DMS153 treated with DMSO at 0.1 percent for 48 hours (cell line): ENCODE measurements around the gene INTS1.

Source experiments
- DNase-seq: peaks from one replicate; lab custom pipeline; 2025; ENCODE audit not compliant: unreplicated experiment; lab: John Stamatoyannopoulos, UW

Gene INTS1

DNA sequence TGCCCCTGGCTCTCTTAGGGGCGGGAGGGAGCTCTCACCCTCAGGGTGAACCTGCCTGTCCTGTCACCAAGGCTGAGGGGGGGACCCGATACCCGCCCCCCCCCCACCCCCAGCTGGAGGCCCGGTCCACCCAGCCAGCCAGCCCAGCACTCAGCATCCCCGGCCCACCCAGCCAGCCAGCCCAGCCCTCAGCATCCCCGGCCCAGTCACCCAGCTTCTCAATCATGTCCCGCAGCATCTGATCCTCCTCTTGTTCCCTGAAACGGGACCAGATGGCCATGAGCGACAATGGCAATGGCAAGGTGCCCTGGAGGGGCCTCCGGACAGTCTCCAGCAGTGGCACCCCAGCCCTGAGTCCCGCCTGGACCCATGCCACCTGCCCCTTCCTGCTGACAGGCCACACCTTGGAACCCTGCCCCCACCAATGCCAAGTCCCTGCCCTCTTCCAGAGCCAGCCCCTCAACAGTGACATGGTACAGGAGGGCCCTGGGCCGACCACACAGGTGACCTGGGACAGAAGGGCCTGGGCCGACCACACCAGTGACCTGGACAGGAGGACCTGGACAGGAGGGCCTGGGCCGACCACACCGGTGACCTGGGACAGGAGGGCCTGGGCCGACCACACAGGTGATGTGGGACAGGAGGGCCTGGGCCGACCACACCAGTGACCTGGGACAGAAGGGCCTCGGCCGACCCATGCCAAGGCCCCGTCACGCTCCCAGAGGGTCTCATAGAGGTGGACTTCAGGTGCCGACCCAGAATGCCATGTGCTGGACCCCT, 69.1 kb downstream of the INTS1 start:
- DNase-seq, result no peak

DNA sequence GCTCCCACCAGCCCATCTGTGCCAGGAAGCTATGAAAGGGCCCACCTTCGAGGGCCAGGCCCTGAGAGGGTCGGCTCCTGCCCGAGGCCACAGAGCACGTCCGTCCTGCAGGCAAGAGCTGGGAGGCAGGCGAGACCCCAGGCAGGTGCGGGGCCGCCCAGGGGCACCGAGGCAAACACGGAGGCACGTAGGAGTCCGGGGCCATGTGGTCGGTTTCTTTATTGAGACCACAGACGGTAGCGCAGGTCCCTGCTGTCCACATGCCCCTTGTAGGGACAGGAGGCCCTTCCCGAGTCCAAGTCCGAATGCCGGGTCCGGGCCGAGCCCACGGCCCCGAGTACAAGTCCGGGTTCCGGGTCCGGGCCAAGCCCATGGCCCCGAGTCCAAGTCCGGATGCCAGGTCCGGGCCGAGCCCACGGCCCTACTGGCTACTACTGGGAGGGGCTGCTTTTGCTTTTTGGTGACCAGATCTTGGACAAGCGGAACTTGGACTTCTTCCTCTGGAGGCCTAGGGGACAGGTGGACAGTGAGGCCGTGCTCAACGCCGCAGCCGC, 69.9 kb downstream of the INTS1 start:
- DNase-seq, result no peak

DNA sequence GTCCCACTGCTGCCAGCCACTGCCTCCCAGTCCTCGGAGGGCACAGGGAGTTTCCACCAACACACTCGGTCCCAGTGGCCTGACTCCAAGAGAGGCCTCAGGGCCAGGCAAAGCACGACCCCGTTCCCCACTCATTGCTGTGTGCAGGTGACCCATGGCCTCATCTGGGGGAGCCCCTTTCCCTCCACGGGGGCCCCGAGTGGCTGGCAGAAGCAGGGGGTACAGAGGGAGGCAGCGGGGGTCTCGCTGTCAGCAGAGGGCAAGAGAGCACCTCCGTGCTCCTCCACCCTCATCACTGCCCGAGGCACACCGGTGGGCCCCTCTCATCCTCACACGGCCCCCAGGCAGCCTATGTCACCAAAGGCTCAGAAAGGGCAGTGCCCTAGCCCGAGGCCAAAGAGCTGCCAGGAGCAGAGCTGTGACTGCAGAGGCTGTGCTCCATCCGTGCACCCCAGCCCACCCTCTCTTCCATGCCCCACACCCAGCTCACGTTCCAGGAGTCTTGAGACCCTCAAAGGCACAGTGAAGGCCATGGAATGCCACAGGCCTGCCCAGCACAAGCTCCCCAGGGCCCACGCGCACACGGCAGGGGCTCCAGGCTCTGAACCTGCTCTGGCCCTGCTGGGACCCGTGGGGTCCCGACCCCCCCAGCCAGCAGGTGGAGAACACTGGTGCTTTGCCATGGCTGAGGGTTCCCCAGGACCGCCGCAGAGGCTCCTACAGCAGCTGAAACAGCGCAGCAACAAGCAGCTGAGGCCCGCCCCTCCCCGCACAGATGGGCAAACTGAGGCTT, 70.9 kb downstream of the INTS1 start:
- DNase-seq, result no peak

DNA sequence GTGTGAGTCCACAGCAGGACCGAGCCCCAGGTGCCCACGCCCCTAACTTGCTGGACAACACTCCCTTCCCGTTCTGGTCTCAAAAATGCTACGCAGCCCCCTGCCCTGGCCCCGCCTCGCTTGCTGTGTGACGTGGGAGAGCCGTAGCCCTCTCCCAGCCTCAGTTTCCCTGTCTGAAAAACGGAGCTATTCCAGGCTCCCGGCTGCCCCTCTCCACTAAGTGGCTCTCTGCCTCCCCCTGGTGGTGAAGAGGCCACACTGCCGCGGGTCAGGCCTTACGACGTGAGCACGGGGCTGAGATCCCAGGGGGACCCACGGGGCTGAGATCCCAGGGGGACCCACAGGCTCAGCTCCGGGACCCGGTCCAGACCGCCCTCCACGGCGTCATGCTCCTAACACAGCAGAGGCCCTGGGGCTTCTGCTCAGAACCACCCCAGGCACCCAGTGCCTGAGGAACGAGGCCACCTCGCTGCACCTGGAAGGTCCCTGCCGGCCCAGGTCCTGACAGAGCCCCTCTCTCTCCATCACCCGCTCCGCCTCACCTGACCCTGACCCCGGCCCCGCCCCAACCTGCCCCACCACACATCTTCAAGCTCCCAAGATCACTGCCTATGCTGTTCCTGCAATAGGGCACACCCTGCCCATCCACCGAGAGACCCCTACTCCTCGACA, 71.6 kb downstream of the INTS1 start:
- DNase-seq, result peak; percentile 36

DNA sequence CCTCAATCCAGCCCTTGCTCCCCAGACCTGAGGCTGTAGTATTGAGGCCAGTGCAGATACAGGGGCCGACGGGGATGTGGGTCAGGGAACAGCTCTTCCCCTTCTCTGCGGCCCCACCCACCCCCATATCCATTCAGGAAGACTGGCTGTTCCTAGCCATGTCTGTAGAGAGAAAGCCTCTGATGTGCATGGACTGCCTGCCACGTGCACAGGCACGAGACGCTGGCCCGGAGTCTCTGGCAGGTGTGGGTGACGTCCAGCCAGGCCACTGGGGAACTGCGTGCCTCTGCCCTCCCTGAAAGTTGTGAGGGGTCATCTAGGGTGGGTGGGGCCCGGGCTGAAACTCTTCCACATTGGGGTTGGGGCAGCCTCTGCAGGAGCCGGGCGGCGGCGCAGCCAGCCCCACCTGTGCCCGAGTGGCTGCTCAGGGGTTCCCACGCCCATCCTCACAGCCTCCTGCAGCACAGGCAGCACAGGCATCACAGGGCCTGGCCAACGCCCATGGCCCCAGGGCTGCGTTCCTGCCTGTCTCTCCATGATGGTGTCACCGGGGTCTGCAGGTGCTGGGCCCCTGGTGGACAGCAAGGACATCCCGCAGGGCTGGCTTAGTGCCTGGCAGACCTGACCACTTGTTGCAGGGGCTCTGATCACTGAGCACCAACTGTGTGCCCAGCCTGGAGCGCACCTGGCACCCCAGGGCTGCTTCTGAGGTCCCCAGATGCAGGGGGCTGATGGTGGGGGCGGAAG, 72.4 kb downstream of the INTS1 start:
- no peak for DNase-seq

DNA sequence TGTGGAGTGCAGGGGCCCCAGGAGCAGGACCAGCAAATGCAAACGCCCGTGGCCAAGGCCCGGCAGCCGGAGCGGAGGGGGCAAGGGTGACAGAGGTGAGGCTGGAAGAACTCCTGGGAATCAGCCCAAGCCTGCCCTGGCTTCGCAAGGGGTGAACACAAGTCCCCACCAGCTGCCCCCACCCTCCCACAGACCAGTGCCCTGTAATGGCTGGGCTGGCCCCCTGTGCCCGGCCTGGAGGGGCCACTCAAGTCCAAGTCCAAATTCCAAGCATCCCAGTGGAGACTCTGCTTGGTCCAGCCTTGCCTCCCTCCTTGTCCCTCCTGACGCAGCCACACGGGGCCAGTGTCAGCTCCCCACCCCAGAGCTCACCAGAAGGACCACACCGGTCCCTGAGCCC, 73.0 kb downstream of the INTS1 start:
- no peak for DNase-seq

DNA sequence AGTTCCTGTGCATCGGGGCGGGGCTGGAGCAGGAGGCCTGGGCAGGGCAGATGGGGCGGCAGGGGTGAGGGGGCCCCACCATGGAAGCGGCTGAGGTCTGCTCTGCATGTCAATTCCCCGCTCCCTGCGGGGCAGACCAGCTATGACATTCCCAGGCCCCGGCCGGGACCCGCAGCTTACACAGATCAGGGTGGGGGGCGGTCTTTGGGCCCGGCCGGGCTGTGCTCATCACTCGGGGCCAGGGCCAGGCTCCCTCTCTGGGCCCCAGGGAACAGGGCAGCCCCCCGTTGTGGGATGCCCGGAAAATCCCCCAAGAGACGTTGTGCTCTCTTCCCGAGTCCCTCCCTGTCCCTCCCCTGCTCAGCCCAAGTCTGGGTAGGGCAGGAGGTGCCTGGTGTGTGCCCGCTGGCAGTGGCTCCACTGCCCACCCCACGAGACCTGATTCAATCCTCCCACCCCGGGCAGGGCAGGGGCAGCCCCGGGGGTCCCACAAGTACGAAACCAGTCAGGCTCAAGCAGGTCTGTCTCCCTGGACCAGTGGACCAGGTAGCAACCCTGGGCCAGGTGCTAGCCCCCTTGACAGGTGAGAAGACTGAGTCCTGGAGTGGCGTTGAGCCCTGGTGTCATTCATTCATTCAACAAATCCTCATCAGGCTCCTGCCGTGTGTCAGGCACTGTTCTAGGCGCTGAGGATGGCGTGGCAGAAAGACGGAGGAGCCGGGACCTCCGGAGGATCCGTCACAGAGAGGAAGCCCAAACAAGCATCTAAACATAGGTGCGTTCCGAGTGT, 73.9 kb downstream of the INTS1 start:
- no peak for DNase-seq

DNA sequence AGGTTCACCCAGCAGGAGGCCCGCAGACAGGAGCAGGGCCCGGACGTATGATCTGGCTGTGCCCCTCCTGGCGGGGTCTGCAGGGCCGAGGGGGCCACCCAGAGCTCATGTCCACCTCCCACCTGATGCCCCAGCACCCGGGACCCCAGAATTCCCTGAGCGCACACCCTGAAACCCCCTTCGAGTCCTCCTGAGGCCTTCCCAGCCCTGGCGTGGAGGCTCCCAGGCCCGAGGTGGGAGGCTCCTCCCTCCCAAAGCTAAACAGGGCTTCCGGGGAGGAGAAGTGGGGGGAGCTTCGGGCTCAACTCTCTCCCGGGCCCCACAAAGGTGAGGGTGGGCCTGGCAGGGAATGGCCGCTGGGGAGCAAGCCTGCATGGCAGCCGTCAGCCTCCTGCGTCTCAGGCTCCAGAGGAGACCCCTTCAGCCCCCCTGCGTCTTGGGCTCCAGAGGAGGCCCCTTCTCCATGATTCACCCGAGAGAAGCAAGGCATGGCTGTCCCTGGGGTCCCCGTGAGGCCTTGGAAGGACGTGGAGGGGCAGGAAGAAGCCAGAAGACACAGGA, 75.2 kb downstream of the INTS1 start:
- DNase-seq, result no peak

DNA sequence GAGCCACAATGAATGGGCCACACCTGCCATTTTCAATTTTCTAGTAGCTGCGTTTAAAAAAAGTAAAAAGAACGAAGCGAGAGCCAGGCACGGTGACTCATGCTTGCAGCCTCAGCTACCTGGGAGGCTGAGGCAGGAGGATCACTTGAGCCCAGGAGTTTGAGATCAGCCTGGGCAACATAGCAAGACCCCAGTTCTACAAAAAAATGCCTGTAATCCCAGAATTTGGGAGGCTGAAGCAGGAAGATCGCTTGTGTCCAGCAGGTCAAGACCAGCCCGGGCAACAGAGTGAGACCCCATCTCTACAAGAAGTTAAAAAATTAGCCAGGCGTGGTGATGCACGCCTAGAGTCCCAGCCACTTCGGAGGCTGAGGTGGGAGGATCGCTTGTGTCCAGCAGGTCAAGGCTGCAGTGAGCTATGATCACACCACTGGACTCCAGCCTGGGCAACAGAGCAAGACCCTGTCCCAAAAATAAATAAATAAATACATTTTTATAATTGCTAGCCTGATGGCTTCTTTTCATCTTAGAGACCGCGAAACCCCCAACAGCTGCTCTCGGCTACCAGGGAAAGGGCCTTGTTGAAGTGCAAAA, 77.0 kb downstream of the INTS1 start:
- DNase-seq, result no peak

DNA sequence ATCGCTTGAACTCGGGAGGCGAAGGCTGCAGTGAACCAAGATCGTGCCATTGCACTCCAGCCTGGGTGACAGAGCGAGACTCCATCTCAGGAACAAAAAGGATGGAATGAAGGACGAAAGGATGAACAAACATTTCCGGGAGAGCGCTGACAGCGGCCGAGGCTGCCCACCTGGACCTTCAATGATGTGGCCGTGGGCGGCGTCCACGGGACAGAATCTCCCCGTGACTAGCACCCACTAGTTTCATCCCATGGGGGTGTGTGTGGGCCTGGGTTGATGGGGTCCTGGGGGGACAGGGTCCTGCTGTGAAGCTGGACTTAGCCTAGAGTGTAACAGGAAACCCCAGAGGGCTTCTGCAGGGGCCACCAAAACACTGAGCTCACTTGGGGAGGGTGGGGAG, 77.7 kb downstream of the INTS1 start:
- no peak for DNase-seq

DNA sequence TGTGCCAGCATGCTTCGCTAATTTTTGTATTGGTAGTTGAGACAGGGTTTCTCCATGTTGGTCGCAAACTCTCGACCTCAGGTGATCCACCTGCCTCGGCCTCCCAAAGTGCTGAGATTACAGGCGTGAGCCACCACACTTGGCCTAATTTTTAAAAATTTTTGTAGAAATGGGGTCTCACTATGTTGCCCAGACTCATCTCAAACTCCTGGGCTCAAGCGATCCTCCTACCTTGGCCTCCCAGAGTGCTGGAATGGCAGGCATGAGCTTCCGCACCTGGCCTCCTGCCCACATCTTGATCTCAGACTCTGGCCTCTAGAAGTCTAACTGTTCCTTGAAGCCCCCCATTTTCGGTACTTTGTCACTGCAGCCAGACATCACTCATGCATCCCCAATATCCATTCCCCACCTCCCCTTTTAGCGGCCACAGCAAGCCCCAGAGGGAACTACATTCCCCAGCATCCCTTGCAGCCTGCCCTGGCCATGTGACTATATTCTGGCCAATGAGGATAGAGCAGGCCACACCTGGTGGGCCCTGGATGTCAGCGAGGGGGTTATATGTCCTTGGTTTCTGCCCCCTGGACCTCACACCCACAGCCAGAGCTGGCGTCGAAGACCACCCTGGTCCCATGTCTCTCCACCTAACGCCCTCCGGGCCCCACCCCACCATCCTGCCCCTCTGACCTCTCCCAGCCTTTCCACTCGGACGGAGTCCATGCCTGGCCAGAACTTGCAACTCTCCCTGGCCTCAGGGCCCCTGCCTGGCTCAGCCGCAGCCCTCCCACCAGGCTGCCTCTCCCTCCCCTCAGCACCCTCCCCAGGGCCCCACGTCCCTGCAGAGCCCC, 78.7 kb downstream of the INTS1 start:
- DNase-seq, result no peak

DNA sequence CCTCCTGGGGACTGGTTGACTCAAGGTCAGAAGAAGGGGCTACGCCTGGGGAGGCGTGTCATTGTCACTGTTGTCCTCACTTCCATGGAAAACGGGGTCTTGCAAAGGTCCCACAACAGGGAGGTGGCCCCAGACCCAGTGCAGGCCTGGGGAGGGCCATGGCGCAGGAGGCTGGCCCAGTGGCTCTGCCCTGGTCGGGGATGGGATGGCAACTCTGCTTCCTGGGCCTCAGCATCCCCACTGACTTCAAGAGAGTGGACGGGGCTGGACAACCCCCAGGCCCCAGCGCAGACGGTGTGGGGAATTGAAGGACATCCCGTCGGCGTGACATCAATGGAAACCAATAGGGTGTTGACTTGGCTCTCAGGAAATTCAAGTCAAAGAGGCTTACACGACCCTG, 80.1 kb downstream of the INTS1 start:
- DNase-seq, result no peak

DNA sequence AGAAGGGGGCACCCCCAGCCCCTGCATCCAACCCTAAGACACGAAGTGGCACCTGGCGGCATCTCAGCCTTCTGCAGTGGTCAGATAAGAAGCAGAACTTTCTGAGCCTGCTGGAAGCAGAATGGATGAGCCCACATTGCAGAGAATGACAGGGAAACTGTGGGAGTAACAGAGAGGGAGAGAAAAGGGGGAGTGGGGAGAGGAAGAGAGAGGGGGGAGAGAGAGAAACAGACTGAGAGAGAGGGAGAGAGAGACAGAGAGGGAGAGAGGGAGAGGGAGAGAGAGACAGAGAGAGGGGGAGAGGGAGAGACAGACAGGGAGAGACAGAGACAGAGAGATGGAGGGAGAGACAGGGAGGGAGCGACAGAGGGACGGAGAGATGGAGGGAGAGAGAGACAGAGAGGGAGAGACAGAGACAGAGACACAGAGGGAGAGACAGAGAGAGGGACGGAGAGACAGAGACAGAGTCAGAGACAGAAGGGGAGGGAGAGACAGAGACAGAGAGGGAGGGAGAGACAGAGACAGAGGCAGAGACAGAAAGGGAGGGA, 80.9 kb downstream of the INTS1 start:
- no peak for DNase-seq

DNA sequence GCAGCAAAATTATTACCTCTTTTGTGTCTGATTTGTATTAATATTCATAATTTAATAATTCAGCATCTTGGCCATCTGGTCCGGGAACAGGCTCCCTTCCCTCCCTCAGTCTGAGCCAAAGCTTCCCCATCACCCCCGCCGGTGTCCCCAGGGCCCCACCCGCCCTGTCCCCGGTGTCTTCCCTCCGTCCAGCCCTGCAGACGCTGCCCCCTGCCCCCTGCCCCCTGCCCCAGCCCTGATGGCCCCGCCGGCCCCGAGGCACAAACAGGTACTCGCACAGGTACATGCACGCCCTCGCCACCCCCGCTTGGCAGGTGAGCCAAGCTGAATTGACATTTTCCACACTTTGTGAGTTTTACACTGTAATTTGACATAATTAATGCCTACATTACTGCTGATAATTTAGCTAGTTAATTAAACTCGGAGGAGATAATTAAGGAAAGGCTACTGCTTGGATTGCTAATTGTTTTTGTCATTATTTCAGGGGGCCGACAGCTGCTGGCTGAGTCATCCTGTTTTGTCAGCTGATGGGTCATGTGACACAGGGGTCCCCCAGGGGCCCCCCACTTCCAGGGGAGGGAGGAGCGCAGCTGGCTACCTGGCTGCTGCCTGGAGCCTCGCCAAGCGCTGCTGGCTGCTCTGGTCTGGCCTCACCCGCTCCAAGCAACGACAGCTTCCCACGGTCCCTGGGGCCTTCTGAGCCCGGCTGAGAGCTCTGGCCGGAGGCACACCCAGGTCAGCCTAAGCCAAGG, 81.5 kb downstream of the INTS1 start:
- peak; percentile 77 for DNase-seq

DNA sequence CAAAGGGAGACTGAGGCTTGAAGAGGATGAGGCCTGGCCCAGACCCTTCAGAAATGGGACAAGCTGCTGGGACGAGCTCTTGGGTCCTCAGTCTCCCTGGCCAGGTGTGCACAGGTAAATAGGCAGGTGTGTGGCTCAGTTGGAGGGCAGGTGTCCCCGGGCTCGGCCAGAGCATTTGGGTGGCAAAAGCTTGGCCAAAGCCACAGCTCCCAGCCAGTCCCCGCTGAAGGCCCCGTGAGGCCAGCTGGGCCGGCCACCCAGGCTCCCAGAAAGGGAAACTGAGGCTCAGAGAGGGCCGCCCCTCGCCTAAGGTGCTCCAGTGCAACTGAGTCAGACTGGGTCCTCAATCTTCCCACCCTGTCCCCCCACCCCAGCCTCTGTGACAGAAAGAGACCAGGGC, 82.2 kb downstream of the INTS1 start:
- no peak for DNase-seq

DNA sequence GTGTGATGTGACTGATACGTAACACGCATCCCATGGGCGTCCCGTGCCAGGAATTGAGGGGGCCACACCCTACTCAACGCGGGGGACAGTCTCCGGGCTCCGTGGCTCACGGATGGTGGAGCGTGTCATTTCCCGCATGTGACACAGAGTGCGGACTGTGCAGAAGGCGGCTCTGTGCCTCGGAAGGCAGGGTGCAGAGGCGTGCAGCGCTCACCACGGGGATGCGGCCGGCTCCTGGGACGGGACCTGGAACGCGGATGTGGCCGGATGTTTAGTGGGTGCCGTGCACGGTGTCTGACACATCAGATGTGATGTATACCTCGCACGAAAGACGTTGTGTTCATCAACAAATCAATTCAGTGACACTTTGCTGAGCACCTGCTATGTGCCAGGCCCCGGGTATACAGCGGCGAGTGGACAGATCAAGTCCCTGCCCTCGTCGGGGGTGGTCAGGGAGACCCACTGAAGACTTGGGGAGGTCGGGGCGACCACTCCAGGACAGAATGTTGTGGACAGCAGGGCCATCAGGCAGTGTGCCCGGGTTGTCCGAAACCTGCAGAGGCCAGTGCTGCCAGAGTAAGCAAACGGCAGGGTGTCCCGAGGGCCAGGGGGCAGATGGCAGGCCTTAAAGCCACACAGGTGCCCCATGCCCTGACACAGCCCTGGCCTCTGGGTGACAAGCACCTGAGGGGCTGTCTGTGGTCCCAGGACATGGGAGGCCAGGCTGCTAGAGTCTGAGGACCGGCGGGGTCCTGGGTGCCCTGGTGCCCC, 83.0 kb downstream of the INTS1 start:
- DNase-seq, result no peak
